Left kidney (tissue), 2 donors: ENCODE data around the gene RIC3. TPM values are rescaled to one million over a fixed set of nuclear protein-coding genes. Genes with fewer than 3 reads are reported as not detected.
"Not testable (repeated sequence)": the region's sequence is repeated elsewhere in the genome, so short reads cannot be mapped to it uniquely, and the experiment has no call there.

Experiments used
- DNase-seq: peaks from one replicate; pipeline ENCODE4 v3.0.0-alpha.2; 2013
- polyA plus RNA-seq: library from polyadenylated mRNA; unstranded; fragments of 120-200 nt; gene quantifications from one replicate; pipeline ENCODE4 v1.2.1, GENCODE V29; 2013; ENCODE audit not compliant: insufficient read length

RIC3 gene
- polyA plus RNA-seq, 1 donor: 21.0 TPM

GRCh38 chr11:8192016-8192895, 23.4 kb upstream of the RIC3 start:
- peak; percentile 55 for DNase-seq

GRCh38 chr11:8190431-8190830, 21.6 kb upstream of the RIC3 start:
- DNase-seq: no peak

DNA sequence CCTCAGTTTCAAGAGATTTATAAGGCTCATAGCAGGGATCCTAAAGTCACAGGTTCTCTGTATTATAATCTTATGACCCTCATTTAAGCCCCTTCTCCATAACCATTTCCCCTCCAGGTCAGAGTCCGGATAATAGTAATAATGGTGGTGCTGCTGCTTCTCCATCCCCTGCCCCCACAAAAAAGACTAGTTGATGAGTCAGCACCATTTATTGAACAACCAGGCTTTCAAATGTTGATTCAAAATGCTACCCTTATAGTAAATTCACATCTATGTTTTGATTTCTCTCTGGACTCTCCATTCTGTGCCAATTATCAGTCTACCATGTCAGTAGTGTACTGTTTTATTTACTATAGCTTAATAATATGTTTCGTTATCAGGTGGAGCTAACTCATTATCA, 17.6 kb upstream of the RIC3 start:
- no peak for DNase-seq

GRCh38 chr11:8183111-8183510, 14.3 kb upstream of the RIC3 start:
- DNase-seq: no peak

DNA sequence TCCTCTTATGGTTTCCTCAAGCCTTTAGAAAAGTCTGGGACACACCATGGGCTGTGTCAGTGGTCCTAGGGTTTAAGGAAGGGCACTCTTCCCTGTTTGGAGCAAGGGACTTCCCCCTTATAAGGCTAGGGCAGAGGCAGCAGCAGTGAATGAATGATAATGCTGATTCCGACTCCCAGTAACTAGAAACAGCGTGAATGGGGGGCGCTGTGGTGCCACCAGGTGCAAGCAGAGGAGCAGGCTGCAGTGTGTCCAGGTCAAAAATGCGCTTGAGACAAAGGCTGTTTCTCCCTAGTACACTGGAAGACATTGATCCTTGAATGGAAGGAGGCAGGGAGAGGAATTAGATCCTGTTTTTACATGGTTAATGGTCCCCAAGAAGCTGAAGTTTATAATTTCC, 11.6 kb upstream of the RIC3 start:
- DNase-seq: no peak

DNA sequence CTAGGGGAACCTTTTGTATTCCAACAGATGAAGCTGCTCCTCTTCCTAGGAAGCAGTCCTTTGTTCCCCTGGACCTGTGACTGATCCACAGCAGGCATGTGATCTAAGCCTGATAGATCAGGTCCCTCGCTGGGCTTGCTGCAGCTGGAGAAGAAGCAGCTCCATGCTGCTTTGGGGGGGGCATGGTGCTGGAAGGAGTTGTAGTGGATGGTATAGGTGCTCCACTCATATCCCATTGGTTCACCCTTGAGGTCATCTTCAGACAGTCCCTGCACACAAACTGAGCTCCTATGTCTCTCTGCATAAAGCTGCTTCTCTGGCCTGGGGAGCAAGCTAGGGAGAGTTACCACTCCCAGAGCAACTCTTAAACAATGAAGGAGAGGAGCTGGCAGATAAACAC, 9.5 kb upstream of the RIC3 start:
- DNase-seq: no peak

GRCh38 chr11:8177136-8177535, 8.3 kb upstream of the RIC3 start:
- DNase-seq: no peak

- peak; percentile 26 for DNase-seq
These were observed 1.0 kb downstream of the RIC3 start for GRCh38 chr11:8167796-8168195.

- no peak for DNase-seq
These were observed 4.1 kb downstream of the RIC3 start for GRCh38 chr11:8164746-8165145.

- not testable (repeated sequence) for DNase-seq
These were observed 7.1 kb downstream of the RIC3 start for GRCh38 chr11:8161627-8162304.

- no peak for DNase-seq
These were observed 11.9 kb downstream of the RIC3 start for GRCh38 chr11:8156877-8157276.

DNA sequence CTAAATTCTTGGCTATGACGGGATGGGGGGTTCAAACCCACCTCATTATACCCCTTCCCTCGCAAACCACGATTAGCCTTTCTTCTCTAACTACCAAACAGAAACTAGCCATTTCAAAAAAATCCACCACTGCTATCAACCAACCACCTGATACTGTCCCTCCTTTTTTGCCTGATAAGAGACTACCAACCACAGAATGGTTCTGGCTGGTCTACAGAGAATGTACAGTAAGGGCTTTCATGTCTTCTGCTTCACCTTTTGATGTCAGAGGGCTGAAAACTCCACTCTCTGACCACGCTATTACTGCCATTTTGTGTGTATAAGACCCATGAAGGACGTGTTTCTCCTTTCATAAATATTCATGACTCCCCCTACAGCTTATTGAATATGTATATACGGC, 19.1 kb downstream of the RIC3 start:
- no peak for DNase-seq

GRCh38 chr11:8138526-8138925, 30.3 kb downstream of the RIC3 start:
- no peak for DNase-seq

DNA sequence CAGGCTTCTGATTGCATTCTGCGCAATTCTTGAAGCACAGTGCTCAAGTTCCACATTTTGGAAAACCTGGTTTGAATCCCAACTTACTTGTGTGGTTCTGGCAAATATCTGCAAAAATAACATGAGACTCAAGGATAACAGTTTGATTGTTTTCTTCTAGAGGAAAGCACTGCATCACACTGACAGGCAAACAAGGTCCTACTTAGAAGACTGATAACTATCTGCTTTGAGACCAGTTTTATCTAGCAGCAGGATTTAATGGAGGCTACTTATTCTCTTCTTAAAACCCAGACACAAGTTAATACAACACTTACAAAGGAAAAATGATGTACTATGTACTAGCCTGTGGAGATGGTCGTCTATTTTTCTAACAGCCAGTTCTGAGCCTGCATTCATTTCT, 41.4 kb downstream of the RIC3 start:
- no peak for DNase-seq

DNA sequence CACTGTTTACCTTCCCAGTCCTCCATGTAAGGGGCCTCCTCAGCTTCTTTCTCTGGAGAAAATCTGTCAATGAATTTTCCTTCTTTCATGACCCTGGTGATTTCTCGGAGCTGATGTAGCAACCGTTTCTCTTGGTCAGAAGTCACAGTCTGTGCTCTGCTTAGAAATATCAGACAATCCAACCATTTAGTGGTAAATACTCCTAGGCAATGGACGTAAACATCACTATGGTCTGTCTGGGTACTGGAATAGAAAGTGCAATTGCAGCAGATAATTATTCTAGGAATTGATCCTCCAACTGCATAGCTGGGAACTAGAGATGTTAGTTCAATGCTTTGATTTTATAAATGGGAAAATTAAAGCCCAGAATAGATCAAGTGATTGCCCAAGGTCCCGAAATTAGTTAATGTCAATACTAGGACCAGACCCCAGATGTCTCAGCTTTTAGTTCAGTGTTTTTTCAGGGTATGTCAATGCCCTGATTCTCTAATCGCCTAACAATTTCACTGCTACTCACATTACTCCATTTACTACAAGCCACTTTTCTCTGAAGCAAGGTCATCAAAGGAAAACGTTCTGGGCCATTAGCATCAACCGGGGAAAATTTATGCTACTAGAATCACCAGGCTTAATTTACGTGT, 42.1 kb downstream of the RIC3 start:
- DNase-seq: no peak

- DNase-seq: no peak
These were observed 46.6 kb downstream of the RIC3 start for GRCh38 chr11:8122173-8122764.

- DNase-seq: no peak
These were observed 57.2 kb downstream of the RIC3 start for GRCh38 chr11:8111636-8112035.

GRCh38 chr11:8110396-8110795, 58.4 kb downstream of the RIC3 start:
- no peak for DNase-seq

DNA sequence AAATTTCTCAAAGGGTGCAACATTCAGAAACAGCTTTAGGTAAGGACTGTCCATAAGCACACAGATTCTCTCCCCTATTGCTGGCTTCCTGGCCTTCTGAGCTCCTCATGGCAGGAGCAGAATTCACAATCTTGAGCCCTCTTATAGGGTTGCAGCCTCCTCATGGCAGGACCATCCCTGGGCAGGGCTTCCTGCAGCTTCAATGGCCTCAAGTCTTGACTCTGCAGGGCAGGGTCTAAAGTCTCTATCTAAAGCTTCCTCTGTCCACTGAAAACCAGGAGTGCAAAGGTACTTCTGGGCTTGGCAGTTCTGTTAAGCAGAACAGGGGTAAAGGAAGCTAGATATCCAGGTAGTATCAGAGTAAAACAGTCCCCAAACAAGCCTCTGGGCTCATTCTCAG, 59.1 kb downstream of the RIC3 start:
- DNase-seq: no peak

DNA sequence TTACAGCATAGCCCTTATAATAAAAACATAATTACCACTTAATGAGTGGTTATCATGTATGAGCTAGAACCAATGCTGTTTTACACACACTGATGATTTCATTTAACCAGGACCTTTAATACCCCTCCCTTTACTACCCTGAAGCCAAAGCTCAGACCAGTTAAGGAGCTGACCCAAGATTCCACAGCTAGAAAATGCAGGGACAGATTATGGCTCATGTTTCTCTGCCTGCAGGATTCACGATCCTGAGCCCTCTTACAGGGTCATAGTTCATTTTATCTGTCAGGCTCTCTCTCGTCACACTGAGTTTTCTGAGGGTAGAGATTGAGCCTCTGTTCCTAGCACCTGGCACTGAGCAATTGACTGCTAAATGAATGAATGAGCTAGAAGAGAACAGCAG, 60.4 kb downstream of the RIC3 start:
- DNase-seq: no peak

DNA sequence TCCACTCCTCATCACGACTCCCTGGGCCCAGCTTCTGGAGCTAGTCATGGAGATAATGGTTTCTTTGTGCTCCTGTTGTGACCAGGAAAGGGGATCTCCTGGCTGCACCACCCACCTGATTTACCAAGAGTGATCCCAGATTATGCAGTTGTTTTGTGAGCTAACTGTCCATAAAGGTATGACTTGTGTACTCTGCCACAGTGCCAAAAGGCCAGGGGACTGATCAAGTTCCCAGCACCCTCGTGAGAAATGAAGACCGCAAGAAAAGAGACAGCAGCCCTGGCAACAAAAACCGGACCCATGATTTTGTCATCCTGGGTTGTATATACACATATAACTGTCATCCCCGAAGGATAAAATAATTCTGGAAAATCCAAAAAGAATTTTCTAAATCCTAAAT, 61.2 kb downstream of the RIC3 start:
- DNase-seq: no peak

DNA sequence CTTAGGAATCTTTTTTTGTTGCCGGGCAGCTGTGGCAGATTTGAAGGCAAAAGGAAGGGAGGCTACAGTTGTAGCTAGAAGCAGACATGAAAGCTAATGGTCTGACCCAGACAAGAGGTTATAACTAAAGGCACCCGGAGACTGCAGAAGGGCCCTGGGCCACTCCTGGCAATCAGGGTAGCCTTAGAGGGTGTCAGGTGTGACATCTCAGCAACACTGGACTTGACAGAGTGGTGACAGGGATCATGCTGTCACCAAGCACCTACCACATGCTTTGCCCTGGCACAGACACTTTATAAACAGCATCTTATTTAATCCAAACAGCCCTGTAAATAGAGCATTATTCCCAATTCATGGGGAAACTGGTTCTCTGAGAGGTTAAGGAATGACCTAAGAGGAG, 62.1 kb downstream of the RIC3 start:
- DNase-seq: no peak

GRCh38 chr11:8105666-8106065, 63.2 kb downstream of the RIC3 start:
- no peak for DNase-seq
